Activated B cell treated with CpG ODN at 0.5 μM for 24 hours (primary cell): ENCODE results near the gene RBFOX2. TPM values are rescaled to one million over a fixed set of nuclear protein-coding genes. Genes with fewer than 3 reads are reported as not detected.

ENCODE experiments used
- ATAC-seq: fragments of 200-7000 bp; cut with Tn5 transposase; one replicate; pipeline ENCODE4 v1.10.0; 2021; ENCODE audit warnings: low read depth, mild to moderate bottlenecking, moderate library complexity
- CTCF ChIA-PET: fragments of 350-600 bp; sonication (Branson Sonifier 250); formaldehyde crosslinking; loops from one replicate; lab custom pipeline; 2021; ENCODE audit warnings: antibody characterized with exemption; lab: Charles Lee
- POLR2A ChIA-PET: fragments of 350-600 bp; sonication (Branson Sonifier 250); formaldehyde crosslinking; loops from one replicate; lab custom pipeline; 2021; ENCODE audit warnings: antibody characterized with exemption; lab: Charles Lee
- DNase-seq: peaks from one replicate; pipeline ENCODE4 v3.0.0; 2022
- H3K27ac Mint-ChIP-seq: one replicate; pipeline ENCODE4 v1.8.0; 2020; ENCODE audit warnings: mixed read lengths
- H3K27me3 Mint-ChIP-seq: one replicate; pipeline ENCODE4 v1.8.0; 2021; ENCODE audit warnings: mixed read lengths
- H3K36me3 Mint-ChIP-seq: one replicate; pipeline ENCODE4 v1.8.0; 2021; ENCODE audit warnings: low read depth, mixed read lengths
- H3K4me1 Mint-ChIP-seq: one replicate; pipeline ENCODE4 v1.8.0; 2021; ENCODE audit warnings: mixed read lengths
- H3K4me3 Mint-ChIP-seq: one replicate; pipeline ENCODE4 v1.8.0; 2020; ENCODE audit warnings: mild to moderate bottlenecking, mixed read lengths
- H3K9me3 Mint-ChIP-seq: one replicate; pipeline ENCODE4 v1.8.0; 2020; ENCODE audit warnings: mixed read lengths
- CTCF ChIP-seq: fragments of 200-600 bp; IDR thresholded peaks from one replicate; pipeline ENCODE4 v1.8.0; 2022; ENCODE audit warnings: antibody characterized with exemption, mild to moderate bottlenecking
- intact Hi-C: fragments of 100-400 bp; cut with micrococcal nuclease; formaldehyde crosslinking; loops from one replicate; pipeline ENCODE4 v1.15.1; 2024
- total RNA-seq: library from RNA; stranded (reverse); gene quantifications from 2 replicates; pipeline ENCODE4 v1.2.3, GENCODE V29; 2022

Gene RBFOX2
- total RNA-seq, 1 donor from 2014 or later, result not detected

DNA sequence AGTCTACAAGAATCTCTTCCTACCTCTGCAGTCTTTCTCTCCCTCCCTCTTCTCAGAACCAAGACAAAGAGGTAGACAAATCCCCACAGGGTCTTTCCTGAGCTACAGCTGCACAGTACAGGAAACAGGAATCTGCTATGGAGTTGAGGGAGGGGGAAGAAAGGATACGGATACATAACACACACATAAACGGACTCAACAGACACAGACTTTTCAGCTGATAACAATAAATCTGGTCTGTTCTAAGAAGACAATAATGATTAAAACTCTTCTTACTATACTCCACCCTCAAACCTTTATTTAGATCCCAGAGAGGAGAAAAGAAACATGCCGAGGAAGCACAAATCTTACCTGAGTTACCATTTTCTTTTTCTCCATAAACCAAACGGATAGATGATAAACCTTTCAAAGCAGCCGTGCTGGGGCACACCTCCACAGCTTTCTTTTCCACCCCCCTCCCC lies 188.8 kb downstream of the RBFOX2 start:
- Mint-ChIP-seq H3K9me3 (no peaks in the 10 kb centered on the region), H3K27me3 (peaks cover 30% of the 10 kb centered on the region), H3K36me3 (no peaks in the 10 kb centered on the region), H3K27ac (no peak overlapping the region), H3K4me1 (peaks cover 5% of the 10 kb centered on the region), H3K4me3 (no peak overlapping the region)
- no peak for ATAC-seq
- no peak for TF ChIP-seq CTCF
- ChIA-PET CTCF (interaction anchor here (1.6 kb wide), 1 partner anchor 9 kb away, joined by 5 read pairs; no protein-coding TSS in a partner anchor), POLR2A (no interaction called here)
- no peak for DNase-seq
- intact Hi-C loops, result loop anchor here (5.0 kb wide), 1 partner anchor 208 kb away; no protein-coding TSS in a partner anchor

- H3K27me3 Mint-ChIP-seq, result peaks cover 33% of the 10 kb centered on the region
- H3K36me3 Mint-ChIP-seq, result no peaks in the 10 kb centered on the region
- H3K27ac Mint-ChIP-seq, result no peak overlapping the region
- no peak for ATAC-seq
- no peak for TF ChIP-seq CTCF
- ChIA-PET POLR2A (no interaction called here), CTCF (no interaction called here)
- H3K9me3 Mint-ChIP-seq, result no peaks in the 10 kb centered on the region
- DNase-seq, result no peak
- H3K4me3 Mint-ChIP-seq, result no peak overlapping the region
- H3K4me1 Mint-ChIP-seq, result peaks cover 5% of the 10 kb centered on the region
- intact Hi-C loops, result no loop called here
Measured at GRCh38 chr22:35838855-35839576, 189.6 kb downstream of the RBFOX2 start.

- no peak for ATAC-seq
- TF ChIP-seq CTCF, result no peak
- intact Hi-C loops, result no loop called here
- Mint-ChIP-seq H3K9me3 (no peaks in the 10 kb centered on the region), H3K4me3 (no peak overlapping the region), H3K4me1 (peaks cover 5% of the 10 kb centered on the region), H3K27me3 (peaks cover 26% of the 10 kb centered on the region), H3K36me3 (no peaks in the 10 kb centered on the region), H3K27ac (no peak overlapping the region)
- POLR2A ChIA-PET, result no interaction called here
- DNase-seq, result no peak
- CTCF ChIA-PET, result no interaction called here
Measured at GRCh38 chr22:35837101-35837727, 191.4 kb downstream of the RBFOX2 start.

DNA sequence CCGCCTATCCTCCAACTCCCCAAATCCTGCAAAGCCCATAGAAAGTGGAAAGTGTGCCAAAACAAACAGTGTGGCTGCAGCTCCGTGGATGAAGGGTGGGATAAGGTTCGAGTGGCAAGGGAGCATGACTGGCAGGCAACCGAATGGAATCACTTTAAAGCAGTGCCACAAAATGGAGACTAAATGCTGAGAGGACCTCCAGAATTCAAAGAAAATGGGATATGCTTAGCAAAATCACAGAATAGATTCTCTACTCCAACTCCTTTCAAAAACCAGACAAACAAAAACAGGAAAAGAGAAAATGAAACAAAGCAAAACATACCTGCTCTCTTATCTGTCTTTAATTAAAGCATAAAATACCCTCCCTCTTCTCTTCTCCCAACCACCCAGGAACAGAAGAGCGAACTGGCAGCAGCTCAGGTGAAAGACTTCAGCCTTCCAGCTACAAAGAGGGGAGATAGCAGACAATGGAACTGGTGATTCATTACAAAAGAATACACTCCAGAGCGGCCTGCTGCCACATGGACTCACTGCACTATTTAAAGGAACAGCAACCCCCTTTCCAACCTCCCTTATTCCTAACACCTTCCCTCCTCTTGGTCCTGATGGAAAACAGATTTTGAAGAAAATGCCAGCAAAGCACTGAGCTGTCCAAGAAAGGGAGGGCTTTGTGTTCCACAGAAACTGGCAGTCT lies 192.5 kb downstream of the RBFOX2 start:
- no peak overlapping the region for H3K27ac Mint-ChIP-seq
- no peak for TF ChIP-seq CTCF
- H3K9me3 Mint-ChIP-seq, result no peaks in the 10 kb centered on the region
- peaks cover 5% of the 10 kb centered on the region for H3K4me1 Mint-ChIP-seq
- intact Hi-C loops, result no loop called here
- CTCF ChIA-PET, result no interaction called here
- H3K4me3 Mint-ChIP-seq, result no peak overlapping the region
- ATAC-seq, result no peak
- H3K36me3 Mint-ChIP-seq, result no peaks in the 10 kb centered on the region
- POLR2A ChIA-PET, result no interaction called here
- no peak for DNase-seq
- peaks cover 26% of the 10 kb centered on the region for H3K27me3 Mint-ChIP-seq
